ENCODE data around the gene CAVIN3. TPM values are rescaled to one million over a fixed set of nuclear protein-coding genes. Genes with fewer than 3 reads are reported as not detected.

Gene CAVIN3
- total RNA-seq, 1 experiment from 2014 or later = 18.6 TPM

GRCh38 chr11:6271598-6271997 lies 48.7 kb downstream of the CAVIN3 start:
- peaks cover 2% of the 10 kb centered on the region; the same call in 1 of the 2 replicates for H3K27me3 ChIP-seq (ENCODE audit: insufficient read depth, low read length)
- H3K9ac ChIP-seq (ENCODE audit: low read length) = no peak overlapping the region
- ChIA-PET RAD21 (ENCODE audit: low non-redundant PET in 1 of 2, low total read pairs in 2 of 2, uncharacterized antibody in 2 of 2, unreplicated experiment in 2 of 2) (no interaction called here), POLR2A (no interaction called here), CTCF (no interaction called here)
- H2AFZ ChIP-seq (ENCODE audit: low read depth, low read length, poor library complexity, severe bottlenecking) = no peak overlapping the region
- no peak for DNase-seq (ENCODE audit: low read depth, low spot score)
- TF ChIP-seq TCF7L2 (IDR thresholded peaks at IDR 0.05; ENCODE audit: borderline replicate concordance, extremely low read depth, insufficient read depth, insufficient read length) (no peak), ATF3 (IDR thresholded peaks at IDR 0.05) (no peak), EGR1 (IDR thresholded peaks at IDR 0.05; ENCODE audit: low read depth) (no peak), ZBTB33 (IDR thresholded peaks at IDR 0.05; ENCODE audit: extremely low read depth, insufficient replicate concordance, low read length) (no peak)
- no peak overlapping the region for H3K4me2 ChIP-seq (ENCODE audit: low read length)
- BruUV-seq (replicated peaks) = no TSS peak
- H3K9me3 ChIP-seq (ENCODE audit: control insufficient read depth in 1 of 2, insufficient read depth in 1 of 2, low read depth in 1 of 2, low read length in 2 of 2) = no peaks in the 10 kb centered on the region
- intact Hi-C loops (cut with micrococcal nuclease) = no loop called here
- H3K4me3 ChIP-seq (replicated peaks in 1 of 2; ENCODE audit: low read depth in 1 of 2, low read length in 2 of 2) = no peak overlapping the region
- ATAC-seq = no peak
- H3K79me2 ChIP-seq (ENCODE audit: insufficient read depth, low read length) = no peaks in the 10 kb centered on the region
- H3K27ac ChIP-seq (ENCODE audit: low read depth, low read length) = no peak overlapping the region
- no peaks in the 10 kb centered on the region for H3K4me1 ChIP-seq (ENCODE audit: control insufficient read depth in 1 of 2, insufficient read depth in 2 of 2, low read length in 2 of 2)
- H3K9me2 ChIP-seq (ENCODE audit: insufficient read depth) = no peaks in the 10 kb centered on the region
- H3K36me3 ChIP-seq (ENCODE audit: control insufficient read depth in 1 of 2, insufficient read depth in 2 of 2, low read length in 2 of 2) = no peaks in the 10 kb centered on the region
- no peaks in the 10 kb centered on the region for H4K20me1 ChIP-seq (ENCODE audit: insufficient read depth)

GRCh38 chr11:6270584-6271246 lies 49.6 kb downstream of the CAVIN3 start:
- DNase-seq (ENCODE audit: low read depth, low spot score) = no peak
- Histone ChIP-seq H3K36me3 (ENCODE audit: control insufficient read depth in 1 of 2, insufficient read depth in 2 of 2, low read length in 2 of 2) (no peaks in the 10 kb centered on the region), H3K9me3 (ENCODE audit: control insufficient read depth in 1 of 2, insufficient read depth in 1 of 2, low read depth in 1 of 2, low read length in 2 of 2) (no peaks in the 10 kb centered on the region), H3K4me3 (replicated peaks in 1 of 2; ENCODE audit: low read depth in 1 of 2, low read length in 2 of 2) (no peak overlapping the region), H3K79me2 (ENCODE audit: insufficient read depth, low read length) (no peaks in the 10 kb centered on the region), H3K9ac (ENCODE audit: low read length) (no peak overlapping the region), H3K27ac (ENCODE audit: low read depth, low read length) (no peak overlapping the region), H3K9me2 (ENCODE audit: insufficient read depth) (no peaks in the 10 kb centered on the region), H3K27me3 (ENCODE audit: insufficient read depth, low read length) (peaks cover 7% of the 10 kb centered on the region; the same call in 1 of the 2 replicates), H4K20me1 (ENCODE audit: insufficient read depth) (no peaks in the 10 kb centered on the region), H3K4me1 (ENCODE audit: control insufficient read depth in 1 of 2, insufficient read depth in 2 of 2, low read length in 2 of 2) (no peaks in the 10 kb centered on the region), H2AFZ (ENCODE audit: low read depth, low read length, poor library complexity, severe bottlenecking) (no peak overlapping the region), H3K4me2 (ENCODE audit: low read length) (no peak overlapping the region)
- TF ChIP-seq TCF7L2 (IDR thresholded peaks at IDR 0.05; ENCODE audit: borderline replicate concordance, extremely low read depth, insufficient read depth, insufficient read length) = no peak
- TF ChIP-seq ZBTB33 (IDR thresholded peaks at IDR 0.05; ENCODE audit: extremely low read depth, insufficient replicate concordance, low read length) = no peak
- no peak for TF ChIP-seq RAD21 (IDR thresholded peaks at IDR 0.05; ENCODE audit: low read depth)
- no peak for TF ChIP-seq MAX (IDR thresholded peaks at IDR 0.05)
- TF ChIP-seq REST (IDR thresholded peaks at IDR 0.05; ENCODE audit: low read depth) = no peak
- no peak for TF ChIP-seq SRF (IDR thresholded peaks at IDR 0.05; ENCODE audit: low read depth)
- TF ChIP-seq FOSL1 (IDR thresholded peaks at IDR 0.05; ENCODE audit: low read depth) = no peak
- no peak for TF ChIP-seq ELF1 (IDR thresholded peaks at IDR 0.05; ENCODE audit: borderline replicate concordance, low read depth)
- intact Hi-C loops (cut with micrococcal nuclease) = no loop called here
- ChIA-PET CTCF (interaction anchor here (0.8 kb wide), 1 partner anchor 20 kb away, joined by 3 read pairs; no protein-coding TSS in a partner anchor), RAD21 (ENCODE audit: low non-redundant PET in 1 of 2, low total read pairs in 2 of 2, uncharacterized antibody in 2 of 2, unreplicated experiment in 2 of 2) (no interaction called here), POLR2A (no interaction called here)
- no peak for ATAC-seq
- no TSS peak for BruUV-seq (replicated peaks)

Measured in HCT116 (cell line).